GM18526 (cell line): Measurements from ENCODE around the gene NOS1AP.

Source experiments
- POLR2A ChIP-seq: IDR thresholded peaks from 3 replicates; pipeline ENCODE4 v1.6.1; 2011; ENCODE audit not compliant: insufficient read length; ENCODE audit errors: extremely low read depth

NOS1AP gene

GRCh38 chr1:162389021-162389818, 319.7 kb downstream of the NOS1AP start:
- TF ChIP-seq POLR2A, result no peak

DNA sequence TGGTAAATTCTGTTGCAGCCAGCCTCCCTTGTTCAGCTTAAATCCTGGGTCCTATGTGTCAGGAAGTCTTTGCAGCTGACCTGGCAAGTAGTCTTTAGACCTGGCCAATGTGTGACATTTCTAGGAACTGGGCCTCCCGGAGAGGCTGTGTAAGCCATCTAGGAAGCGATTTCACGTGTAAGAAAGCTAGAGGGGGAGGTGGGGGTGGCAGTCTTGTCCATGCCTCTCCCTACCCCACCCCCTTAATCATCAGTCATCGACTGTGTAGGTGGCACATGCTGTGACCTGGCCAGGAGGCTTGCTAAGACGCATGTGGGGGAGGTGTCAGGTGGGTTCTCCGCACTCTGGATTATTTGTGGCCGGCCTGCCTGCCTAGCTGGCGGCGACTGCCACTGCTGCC, 320.5 kb downstream of the NOS1AP start:
- TF ChIP-seq POLR2A, result no peak

GRCh38 chr1:162390396-162391185, 321.1 kb downstream of the NOS1AP start:
- no peak for TF ChIP-seq POLR2A

DNA sequence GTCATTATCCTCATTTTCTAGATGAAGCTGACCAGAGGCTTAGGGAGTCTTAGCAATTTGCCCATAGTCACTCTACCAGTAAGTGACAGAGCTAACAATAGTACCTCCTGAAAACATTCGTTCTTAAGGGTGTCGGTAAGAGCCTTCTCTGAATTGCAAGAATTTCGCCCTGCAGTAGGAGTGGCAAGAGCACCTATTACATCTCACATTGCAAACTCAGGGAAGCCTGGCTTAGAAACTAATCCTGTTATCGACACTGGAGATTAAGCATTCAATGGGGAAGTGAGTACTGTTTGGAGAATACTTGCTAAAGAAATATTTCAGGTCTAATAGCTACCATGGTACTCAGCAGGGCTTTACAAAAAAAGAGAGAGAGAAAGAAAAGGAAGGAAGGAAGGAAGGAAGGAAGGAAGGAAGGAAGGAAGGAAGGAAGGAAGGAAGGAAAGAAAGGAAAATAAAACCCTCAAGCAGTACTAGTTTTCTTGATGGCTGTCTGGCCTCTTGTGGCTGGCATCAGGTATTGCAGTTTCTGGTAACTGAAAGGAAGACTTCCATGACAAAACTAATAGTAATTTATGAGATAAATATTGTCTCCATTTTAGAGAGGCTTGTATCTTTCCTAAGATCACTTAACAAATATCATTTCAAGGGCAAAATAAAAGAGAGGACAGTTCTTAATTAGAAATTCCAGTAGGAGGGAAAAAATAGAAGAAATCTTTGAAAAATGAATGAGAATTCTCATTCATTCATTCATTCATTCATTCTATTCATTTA, 322.5 kb downstream of the NOS1AP start:
- TF ChIP-seq POLR2A, result no peak

GRCh38 chr1:162396201-162396906, 326.9 kb downstream of the NOS1AP start:
- no peak for TF ChIP-seq POLR2A

GRCh38 chr1:162397039-162397448, 327.6 kb downstream of the NOS1AP start:
- TF ChIP-seq POLR2A, result no peak

DNA sequence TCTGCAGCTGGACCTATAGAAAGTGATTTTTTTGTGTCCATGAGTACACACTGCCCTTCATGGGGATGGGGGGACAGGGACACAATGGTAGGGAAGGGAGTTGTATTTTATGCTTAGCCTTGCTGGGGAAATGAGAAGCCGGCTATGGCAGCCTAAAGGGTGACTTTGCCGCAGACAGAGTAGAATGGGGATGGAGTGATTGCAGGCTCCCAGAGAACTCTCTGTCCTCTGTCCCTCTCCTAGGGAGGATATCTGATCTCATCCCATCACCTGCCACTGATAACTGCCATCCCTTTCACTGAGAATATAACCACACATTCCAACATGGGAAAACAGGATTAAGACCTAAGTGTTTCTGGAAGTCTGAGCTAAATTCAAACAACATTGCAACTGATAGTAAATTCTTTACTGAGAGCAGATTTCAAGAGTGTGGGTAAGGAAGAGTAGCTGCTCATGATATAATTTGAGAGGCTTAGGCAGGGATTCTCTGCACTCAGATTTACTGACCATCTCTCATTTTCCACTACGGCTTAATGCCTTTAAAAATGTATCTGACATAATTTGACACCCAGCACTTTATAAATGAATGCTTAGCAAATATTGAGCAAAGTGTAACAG, 328.6 kb downstream of the NOS1AP start:
- no peak for TF ChIP-seq POLR2A

DNA sequence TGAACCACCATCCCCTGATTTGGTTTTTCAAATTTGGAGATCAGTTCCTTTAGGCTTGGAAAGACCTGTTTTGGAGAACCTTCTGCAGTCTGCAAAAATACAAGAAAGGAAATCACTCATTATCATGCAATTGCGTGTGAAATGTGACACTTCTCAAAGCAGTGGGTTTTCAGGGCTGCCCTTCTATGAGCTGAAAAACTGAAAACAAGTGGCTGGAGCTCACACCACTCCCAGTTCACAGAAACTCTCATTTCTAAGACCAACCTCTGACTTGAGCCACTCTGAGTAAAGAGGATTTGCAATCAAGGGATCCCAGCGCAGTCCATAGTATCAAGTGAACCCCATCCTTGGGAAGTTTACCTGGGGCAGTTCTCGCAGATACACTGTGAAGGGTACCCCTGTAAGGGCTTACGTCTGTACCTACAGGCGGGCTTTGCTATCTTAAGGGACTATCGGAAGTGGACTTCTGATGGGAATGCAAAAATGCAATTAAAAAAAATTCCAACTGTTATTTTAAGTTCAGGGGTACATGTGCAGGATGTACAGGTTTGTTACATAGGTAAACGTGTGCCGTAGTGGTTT, 329.6 kb downstream of the NOS1AP start:
- TF ChIP-seq POLR2A, result no peak

- TF ChIP-seq POLR2A, result no peak
Observed at GRCh38 chr1:162400790-162401355, 331.4 kb downstream of the NOS1AP start.

- no peak for TF ChIP-seq POLR2A
Observed at GRCh38 chr1:162404550-162405160, 335.2 kb downstream of the NOS1AP start.

DNA sequence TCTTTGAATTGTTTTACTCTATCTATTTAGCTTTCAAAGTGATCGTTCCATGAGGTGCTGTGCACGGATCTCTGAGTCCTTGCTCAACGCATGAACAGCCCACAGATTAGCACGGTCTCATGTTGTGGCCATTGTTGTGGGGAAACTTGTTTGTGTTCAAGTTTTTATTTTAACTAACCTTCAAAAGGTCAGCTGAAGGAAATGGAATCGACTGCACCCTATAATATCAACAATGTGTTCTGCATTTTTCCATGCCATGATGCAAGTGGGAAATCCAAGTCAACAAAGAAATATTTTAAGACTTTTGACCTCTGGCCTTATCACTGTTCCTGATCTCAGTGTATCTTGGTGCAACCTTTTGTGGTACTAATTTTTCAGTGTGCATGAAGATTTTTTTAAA, 336.3 kb downstream of the NOS1AP start:
- no peak for TF ChIP-seq POLR2A

- TF ChIP-seq POLR2A, result no peak
Observed at GRCh38 chr1:162406811-162407210, 337.3 kb downstream of the NOS1AP start.

- TF ChIP-seq POLR2A, result no peak
Observed at GRCh38 chr1:162407539-162407938, 338.0 kb downstream of the NOS1AP start.
